NCI-H2171 treated with DMSO at 0.1 percent for 48 hours (cell line): ENCODE data around the gene CX3CR1.
A peak's percentile ranks its signal among the peaks of the same experiment; 100 is the strongest.
"Not testable (repeated sequence)": the region's sequence is repeated elsewhere in the genome, so short reads cannot be mapped to it uniquely, and the experiment has no call there.

Experiments used
- DNase-seq: peaks from one replicate; lab custom pipeline; 2025; lab: John Stamatoyannopoulos, UW

CX3CR1 gene, protein sequence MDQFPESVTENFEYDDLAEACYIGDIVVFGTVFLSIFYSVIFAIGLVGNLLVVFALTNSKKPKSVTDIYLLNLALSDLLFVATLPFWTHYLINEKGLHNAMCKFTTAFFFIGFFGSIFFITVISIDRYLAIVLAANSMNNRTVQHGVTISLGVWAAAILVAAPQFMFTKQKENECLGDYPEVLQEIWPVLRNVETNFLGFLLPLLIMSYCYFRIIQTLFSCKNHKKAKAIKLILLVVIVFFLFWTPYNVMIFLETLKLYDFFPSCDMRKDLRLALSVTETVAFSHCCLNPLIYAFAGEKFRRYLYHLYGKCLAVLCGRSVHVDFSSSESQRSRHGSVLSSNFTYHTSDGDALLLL

DNA sequence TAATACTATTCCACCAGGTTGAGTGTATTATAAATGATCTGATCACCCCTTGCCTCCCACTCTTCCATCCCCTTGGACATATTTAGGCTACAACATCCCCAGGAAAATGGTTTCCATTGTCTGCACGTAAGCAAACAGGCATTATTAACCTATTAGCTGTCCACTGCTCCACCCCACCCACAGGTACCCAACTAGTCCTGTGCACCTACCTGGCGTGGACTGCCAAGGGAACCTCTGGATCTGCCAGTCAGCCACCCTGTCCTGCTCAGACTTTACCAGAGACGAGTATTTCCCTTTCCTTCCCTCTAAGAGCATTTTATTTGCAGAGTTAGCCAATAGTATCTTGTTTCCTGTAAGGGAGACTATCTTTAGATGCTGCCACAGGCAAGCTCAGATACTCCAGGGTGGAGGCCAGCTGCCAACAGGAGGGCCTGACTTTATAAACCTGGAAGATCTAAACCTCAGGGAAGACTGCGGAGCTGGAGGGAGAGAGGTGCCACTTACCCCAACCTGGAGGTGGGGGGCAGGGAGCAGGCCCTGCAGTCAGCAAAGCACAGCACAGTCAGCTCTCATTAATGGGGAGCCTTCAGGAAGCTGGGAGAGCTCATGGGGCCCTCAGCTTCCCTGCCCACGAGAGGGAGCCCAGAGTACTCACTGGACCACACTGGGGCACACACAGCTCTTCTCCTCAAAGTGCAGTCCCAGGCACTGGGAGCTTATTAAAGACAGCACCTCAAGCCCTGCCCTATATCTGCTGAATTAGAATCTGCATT lies at the start of gene CX3CR1:
Gene CX3CR1 (minus strand): TSS at position 292 of the 773 bp plus-strand sequence. CDS start 13,527 bp downstream, outside the sequence.
- DNase-seq, result no peak

DNA sequence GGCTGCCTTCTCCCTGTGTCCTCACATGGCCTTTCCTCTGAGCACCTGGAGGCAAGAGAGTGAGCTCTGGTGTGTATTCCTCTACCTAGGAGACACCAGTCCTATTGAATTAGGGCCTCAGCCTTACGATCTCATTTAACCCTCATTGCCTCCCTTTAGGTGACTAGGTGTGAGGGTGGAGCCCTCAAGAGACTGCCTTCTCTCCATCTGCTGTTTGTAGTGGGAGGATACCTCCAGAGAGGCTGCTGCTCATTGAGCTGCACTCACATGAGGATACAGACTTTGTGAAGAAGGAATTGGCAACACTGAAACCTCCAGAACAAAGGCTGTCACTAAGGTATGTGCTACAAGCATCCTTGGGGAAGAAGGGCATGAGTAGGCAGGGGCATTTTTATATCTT lies 49.7 kb upstream of the CX3CR1 start, which contains the start of gene CCR8:
Gene CCR8 (plus strand): TSS at position 217 of the 400 bp plus-strand sequence. CDS start 2,623 bp downstream, outside the sequence.
- DNase-seq, result peak; percentile 18

DNA sequence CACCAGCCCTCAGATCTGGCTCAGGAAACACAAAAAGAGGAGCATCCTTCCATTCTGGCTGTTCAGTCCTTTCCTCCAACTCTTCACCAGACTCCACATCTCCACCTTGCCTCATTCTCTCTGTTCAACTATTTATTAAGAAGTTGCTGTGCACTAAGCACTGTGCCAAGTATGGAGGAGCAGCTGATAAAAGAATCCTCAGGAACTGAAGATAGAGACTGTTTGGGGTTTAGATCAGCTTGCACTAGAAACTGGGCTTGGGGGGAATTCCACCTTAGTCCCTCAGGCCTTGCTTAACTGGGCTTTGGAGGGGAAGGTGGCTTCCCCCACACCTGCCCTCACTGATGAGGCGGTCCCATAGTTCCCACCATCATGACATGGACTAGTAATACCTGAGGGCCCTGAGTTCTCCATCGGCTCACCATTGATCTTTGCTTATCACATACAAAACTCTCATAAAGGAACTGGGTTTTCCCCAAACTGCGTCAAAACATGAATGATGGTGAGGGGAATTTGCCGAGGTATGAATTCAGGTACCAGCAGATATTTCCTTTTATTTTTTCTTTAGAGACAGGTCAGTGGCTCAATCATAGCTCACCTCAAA lies 48.0 kb upstream of the CX3CR1 start:
- no peak for DNase-seq

DNA sequence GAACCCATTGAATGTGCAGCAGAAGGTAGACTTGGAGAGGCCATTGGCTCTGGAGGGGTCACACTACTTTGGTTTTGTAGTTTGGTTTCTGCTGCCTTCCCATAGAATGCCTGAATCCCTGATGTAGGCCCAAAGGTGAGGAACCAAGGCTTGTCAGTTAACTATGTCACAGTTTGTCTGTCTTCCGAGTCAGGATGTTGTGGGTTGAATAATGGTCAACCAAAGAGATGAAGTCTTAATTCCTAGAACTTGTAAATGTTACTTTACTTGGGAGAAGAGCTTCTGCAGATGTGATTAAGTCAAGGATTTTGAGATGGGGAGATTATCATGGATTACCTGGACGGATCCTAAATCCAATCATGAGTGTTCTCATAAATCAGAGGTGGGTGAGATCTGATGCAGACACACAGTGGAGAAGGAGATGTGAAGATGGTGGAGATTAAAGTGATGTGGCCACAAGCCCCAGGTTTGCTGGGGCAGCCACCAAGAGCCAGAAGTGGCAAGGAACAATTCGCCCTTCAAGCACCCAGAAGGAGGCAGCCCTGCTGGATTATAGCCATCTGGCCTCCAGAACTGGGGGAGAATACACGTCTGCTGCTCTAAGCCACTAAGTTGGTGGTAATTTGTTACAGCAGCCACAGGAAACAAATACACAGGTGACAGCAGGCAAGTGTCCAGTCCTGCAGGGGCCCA lies 47.4 kb upstream of the CX3CR1 start:
- DNase-seq, result no peak

DNA sequence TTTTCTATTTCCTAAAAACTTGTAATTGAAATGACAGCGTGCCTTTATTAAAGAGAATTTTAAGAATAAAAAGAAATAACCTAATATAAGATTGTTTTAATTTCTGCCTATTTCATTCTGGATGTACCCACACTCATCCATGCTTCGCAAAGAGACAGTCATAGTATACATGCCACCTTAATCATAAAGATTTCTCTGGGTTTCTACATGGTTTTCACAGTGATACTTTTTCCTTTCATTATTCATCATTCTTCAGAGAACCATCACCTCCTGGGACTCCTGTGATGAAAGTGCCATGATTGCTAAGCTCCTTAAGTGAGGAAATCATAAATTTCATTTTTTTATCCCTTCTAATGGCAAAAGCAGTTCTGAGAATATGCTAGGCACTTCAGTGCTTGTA lies 45.4 kb upstream of the CX3CR1 start:
- no peak for DNase-seq

DNA sequence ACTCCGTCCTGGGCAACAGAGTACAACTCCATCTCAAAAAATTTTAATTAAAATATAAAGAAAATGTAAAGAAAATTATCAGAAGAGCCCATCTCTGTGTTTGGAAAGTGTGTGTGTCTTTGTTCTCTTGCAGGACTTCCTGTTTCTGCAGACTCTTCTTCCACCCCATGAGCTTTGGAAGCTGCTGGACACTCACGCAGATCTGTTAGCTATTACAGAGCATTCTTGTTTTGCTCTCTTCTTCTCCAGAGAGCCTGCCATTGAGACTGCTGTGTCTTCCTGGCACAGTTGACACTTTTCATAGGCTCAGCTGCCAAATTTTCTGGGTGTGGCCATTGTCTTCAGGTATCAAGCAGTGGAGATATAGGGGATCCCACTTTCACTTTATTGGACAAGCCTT lies 43.7 kb upstream of the CX3CR1 start:
- DNase-seq, result no peak

DNA sequence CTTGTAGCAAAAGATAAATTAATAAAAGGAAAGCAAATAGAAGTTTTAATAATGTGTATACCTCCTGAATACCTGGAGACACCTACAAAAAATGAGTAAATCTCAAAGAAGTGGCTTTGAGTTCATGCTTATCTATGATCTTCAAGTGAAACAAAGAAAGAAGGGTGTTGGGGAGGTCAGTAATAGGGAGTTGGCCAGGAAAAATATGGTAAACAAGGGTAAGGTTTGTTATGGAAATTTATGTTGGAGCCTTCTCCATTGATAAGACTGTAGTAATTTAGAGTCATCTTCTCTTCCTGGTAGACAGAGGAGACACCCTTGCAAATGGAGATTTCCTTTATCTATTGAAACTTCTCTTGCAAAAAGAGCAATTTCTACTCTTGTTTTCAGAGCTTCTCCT lies 43.1 kb upstream of the CX3CR1 start:
- DNase-seq, result no peak

DNA sequence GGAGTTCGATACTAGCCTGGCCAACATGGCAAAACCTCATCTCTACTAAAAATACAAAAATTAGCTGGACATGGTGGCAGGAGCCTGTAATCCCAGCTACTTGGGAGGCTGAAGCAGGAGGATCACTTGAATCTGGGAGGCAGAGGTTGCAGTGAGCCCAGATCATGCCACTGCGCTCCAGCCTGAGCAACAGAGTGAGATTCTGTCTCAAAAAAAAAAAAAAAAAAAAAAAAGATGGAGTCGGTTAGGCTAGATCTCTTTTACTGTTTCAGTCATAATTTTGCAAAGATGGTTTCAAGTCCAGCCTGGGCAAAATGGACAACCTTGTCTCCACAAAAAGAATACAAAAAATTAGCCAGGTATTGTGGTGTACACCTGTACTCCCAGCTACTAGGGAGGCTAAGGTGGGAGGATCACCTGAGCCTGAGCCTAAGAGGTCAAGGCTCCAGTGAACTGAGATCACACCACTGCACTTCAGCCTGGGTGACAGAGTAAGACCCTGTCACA lies 42.4 kb upstream of the CX3CR1 start:
- DNase-seq, result not testable (repeated sequence)

DNA sequence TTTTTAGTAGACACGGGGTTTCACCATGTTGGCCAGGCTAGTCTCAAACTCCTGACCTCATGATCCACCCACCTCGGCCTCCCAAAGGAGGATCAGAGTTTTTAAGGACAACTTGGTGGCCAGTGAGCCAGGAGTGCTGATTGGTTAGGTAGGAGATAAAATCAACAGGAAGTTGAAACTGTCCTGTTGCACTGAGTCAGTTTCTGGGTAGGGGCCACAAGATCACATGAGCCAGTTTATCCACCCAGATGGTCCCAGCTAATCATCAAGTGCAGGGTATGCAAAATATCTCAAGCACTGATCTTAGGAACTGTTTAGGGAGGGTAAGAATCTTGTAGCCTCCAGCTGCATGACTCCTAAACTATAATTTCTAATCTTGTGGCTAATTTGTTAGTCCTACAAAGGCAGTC lies 41.7 kb upstream of the CX3CR1 start:
- not testable (repeated sequence) for DNase-seq

DNA sequence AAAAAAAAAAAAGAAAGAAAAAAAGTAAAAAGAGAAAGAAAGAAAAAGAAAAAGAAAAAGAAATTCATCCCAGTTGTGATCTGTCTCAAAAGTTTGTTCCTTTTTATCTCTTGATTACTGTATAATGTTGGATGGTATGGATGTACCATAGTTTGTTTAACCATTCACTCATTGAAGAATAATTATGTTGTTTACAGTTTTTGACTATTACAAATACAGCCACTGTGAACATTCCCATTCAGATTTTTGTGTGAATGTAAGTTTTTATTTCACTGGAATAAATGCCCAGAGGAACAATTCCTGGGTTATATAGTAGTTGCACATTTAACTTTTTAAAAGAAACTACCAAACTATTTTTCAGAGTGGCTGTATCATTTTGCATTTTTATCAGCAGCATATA lies 39.4 kb upstream of the CX3CR1 start:
- no peak for DNase-seq

DNA sequence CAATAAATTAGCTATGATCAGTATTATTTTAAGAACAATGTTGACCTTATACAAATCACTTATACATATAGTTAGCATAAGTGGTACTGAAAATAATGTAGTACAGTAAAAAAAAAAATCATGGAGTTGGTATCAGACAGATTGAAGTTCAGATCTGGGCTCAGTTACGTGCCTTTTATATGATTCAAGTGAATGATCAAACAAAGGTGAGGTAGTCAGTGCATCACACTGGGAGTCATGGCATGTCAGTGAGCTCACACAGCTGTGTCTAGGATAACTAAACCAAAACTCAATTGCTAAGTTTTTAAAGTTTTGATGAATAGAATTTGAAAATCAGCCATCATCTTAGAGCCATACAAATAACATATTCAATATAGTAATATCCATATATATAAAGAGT lies 38.5 kb upstream of the CX3CR1 start:
- no peak for DNase-seq

DNA sequence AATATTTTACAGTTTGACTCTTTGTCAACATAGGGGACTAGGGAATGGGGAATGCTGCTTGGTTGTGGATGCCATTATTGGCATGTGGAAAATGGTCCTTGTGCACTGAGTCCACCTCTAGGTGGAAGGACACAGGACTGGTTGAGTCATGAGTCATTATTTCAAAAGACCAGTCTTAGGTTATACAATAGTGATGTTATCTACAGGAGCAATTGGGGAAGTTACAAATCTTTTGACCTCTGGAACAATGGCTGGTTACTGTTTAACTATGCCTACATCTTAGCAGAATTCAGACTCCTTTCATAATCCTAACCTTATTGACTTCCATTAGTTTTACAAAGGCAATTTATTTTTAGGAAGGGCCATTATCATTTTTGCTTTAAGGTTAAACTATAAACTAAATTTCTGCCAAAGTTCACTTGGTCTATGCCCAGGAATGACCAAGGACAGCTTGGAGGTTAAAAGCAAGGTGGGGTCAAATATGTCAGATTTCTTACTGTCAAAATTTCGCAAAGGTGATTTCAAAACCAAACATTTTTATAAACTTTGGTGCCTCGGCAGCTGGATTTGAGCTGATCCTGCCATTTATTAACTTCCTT lies 37.8 kb upstream of the CX3CR1 start:
- DNase-seq, result no peak

DNA sequence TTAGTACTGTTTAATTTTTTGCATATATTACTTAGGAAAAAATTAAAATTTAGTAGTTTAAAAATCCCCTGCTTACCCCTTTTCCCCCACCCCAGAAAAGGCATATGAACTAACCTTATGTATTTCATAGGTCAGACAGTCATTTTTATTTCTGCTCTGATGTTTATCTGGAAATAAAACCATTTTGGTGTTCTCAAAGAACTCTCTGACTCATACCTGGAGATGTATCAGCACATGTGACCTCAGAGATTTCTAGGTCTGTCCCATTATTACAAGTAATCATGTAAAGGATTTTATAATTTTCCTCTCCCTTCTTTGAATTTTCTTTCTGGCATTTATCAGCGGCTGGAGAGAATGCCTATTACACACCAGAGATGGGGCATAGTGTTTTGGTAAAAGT lies 35.6 kb upstream of the CX3CR1 start:
- no peak for DNase-seq

DNA sequence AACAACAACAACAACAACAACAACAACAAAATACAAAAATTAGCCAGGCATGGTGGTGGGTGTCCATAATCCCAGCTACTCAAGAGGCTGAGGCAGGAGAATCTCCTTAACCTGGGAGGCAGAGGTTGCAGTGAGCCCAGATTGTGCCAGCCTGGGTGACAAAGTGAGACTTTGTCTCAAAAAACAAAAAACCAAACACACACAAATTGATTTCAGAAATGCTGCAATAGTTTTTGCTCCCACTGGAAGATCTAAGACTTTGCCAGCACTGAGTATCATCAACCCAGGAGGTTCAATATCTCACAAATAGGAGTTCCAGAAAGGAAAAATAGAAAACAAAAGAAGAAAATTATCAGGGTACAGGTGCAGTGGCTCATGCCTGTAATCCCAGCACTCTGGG lies 33.5 kb upstream of the CX3CR1 start:
- DNase-seq, result no peak

DNA sequence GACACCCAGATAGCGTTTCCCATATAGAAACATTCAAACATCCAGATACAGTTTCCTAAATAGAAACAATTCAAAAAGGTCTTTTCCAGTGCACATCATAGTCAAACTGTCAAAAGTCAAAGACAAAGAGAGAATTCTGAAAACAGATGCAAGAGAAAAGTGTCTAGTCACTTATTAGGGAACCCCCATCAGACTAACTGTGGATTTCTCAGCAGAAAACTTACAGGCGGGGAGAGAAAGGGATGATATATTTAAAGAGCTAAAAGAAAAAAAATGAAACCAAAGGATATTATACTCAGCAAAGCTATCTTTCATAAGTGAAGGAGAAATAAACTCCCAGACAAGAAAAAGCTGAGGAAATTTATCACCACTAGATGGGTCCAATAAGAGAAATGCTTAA lies 22.3 kb upstream of the CX3CR1 start:
- DNase-seq, result no peak

DNA sequence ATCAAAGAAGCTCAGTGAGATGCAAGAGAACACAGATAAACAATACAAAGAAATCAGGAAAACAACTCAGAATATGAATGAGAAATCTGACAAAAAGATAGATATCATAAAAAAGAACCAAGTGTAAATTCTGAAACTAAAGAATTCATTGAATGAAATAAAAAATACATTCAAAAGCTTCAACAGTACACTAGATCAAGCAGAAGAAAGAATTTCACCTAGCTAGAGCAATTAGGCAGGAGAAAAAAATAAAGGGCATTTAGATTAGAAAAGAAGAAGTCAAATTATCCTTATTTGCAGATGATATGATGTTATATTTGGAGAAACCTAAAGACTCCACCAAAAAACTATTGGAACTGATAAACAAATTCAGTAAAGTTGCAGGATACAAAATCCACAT lies 19.4 kb upstream of the CX3CR1 start:
- no peak for DNase-seq

DNA sequence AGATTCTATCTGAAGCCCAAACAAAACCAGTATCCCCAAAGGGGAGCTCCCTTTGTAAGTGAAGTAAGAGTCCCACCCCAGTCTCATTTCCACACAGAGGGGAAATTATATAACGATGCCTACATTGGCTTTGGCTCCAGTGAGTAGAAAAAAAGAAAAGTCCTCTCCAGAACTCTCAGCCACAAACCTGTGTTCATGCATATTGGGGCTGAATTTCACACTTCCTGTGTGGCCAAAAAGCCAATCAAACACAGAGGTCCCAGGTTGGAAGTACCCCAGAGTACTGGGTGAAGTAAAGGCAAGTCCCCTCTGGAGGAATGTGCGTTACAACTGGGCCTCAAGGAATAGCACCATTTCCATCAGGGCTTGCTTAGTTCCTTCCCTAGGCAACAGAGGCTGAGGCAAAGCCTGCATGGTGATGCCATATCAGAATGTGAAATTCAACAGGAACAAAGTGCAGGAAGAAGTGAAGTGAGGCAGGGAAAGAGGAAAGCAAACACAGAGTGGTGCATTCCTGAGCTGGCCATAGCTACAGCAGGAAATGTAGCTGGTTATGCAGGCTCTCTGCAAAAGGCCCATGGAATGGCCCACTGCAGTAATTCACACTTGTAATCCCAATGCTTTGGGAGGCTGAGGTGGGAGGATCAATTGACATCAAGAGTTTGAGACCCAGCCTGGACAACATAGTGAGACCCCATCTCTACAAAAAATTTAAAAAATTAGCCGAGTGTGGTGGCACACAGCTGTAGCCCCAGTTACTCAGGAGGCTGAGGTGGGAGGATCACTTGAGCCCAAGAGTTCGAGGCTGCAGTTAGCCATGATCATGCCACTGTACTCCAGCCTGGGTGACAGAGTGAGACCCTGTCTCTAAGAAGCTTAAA lies 16.6 kb upstream of the CX3CR1 start:
- DNase-seq, result no peak

DNA sequence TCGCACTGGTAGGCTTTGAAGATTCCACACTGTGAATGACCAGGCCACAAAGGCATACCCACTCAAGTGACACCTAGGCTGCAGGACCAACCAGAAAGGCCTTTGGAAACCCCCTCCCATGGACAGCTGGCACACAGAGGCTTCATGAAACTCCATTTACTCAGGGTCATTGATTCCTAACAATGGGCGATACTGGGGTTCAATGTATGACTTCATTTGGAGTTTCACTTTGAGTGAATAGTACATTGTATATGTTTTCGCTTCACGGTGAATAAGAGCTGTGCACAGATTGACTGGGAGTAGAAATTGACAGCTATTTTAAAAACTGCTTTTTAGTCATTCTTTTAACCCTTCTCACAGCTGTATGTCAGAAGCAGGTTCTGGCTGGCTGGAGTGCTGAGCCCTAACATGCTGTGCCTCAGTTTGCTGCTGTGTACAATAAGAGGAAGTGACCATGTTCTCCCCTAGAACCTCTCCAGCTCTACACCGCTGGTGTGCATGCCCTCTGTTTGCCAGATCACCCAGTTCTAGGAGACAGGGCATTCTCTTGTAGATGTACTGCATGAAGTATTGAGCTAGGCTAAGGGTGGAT lies 15.4 kb upstream of the CX3CR1 start:
- DNase-seq, result no peak

DNA sequence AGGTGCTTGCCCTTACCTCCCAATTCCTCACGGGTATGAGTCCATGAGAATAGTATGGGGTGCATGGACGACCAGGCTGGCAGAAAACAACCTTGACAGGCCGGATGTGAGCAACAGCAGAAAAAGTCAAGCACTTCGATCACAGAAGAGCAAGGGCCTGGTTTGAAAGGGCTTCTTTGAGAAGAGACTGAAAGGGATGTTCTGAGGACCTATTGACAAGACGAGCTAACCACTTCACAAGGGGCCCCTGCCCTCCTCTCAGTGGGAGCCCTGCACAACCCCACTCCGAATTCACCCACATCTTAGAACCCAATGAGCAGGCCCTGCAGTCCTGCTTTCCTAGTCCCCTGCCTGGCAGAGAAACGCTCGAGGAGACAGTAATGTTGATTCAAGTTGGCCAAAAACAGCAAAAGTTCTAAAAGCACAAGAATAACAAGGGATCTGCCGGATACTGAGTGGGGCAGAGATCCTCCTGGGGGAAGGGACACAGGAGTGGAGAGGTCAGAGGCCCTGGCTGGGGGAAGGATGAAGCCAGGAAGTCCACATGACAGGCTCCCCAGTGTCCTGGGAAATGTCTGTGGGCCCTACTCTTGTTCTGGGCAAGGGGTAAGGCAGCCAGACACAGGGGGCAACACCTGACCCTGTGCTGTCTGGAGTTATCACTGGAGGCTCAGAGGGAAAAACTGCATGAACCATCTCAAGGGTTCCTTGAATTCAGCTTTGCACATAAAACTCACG lies 14.8 kb upstream of the CX3CR1 start:
- no peak for DNase-seq

DNA sequence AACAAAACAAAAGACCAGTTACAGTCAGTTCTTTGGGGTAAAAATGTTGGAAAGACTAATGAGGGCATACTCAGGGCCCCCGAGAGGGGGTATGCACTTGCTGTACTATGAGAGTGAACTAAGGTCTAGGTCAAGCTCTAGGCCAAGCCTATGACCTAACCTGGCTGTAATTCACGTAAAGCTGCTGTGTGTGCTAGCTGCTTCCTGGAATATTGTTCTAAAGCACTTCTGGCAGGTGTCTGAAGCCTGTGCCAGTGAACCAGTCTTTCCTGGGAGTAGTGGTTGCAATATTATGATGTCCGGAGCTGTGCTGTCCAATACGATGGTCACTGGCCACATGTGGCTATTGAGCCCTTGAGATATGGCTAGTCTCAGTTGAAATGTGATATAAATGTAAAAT lies 13.1 kb upstream of the CX3CR1 start:
- DNase-seq, result no peak
